WTC11 (cell line): ENCODE results near the gene FOXJ3. TPM values are rescaled to one million over a fixed set of nuclear protein-coding genes. Genes with fewer than 3 reads are reported as not detected.

Experiments
- ATAC-seq: fragments of 200-7000 bp; cut with Tn5 transposase; 2 replicates; pipeline ENCODE4 v1.10.0; 2021; ENCODE audit warnings: mild to moderate bottlenecking, moderate library complexity
- CTCF ChIA-PET: fragments of 300-600 bp; sonication (Branson Sonifier 250); formaldehyde crosslinking; loops from one replicate; lab custom pipeline; 2021; ENCODE audit warnings: antibody characterized with exemption; lab: Charles Lee
- POLR2A ChIA-PET: fragments of 350-600 bp; sonication (Branson Sonifier 250); formaldehyde crosslinking; loops from one replicate; lab custom pipeline; 2021; ENCODE audit warnings: antibody characterized with exemption; lab: Charles Lee
- DNase-seq: peaks from one replicate; pipeline ENCODE4 v3.0.0; 2021; ENCODE audit warnings: low spot score
- H3K27ac Mint-ChIP-seq: 2 replicates; pipeline ENCODE4 v1.8.0; 2021; ENCODE audit warnings: mixed read lengths
- H3K27me3 Mint-ChIP-seq: 2 replicates; pipeline ENCODE4 v1.8.0; 2021; ENCODE audit warnings: low read depth, mild to moderate bottlenecking, moderate library complexity, mixed read lengths
- H3K36me3 Mint-ChIP-seq: 2 replicates; pipeline ENCODE4 v1.8.0; 2021; ENCODE audit warnings: mixed read lengths
- H3K4me1 Mint-ChIP-seq: 2 replicates; pipeline ENCODE4 v1.8.0; 2022; ENCODE audit warnings: mixed read lengths
- H3K4me3 Mint-ChIP-seq: 2 replicates; pipeline ENCODE4 v1.8.0; 2021; ENCODE audit warnings: mild to moderate bottlenecking, moderate library complexity, mixed read lengths
- H3K9me3 Mint-ChIP-seq: 2 replicates; pipeline ENCODE4 v1.8.0; 2021; ENCODE audit warnings: mixed read lengths
- AFF4 ChIP-seq: sonication (generic); formaldehyde crosslinking; IDR thresholded peaks from 2 replicates; pipeline ENCODE4 v1.8.1; 2023; ENCODE audit warnings: mild to moderate bottlenecking, missing genetic modification reagents, borderline replicate concordance
- CBFB ChIP-seq: sonication (generic); formaldehyde crosslinking; IDR thresholded peaks from 2 replicates; pipeline ENCODE4 v1.8.1; 2022; ENCODE audit warnings: mild to moderate bottlenecking, low read depth, missing genetic modification reagents
- CREB1 ChIP-seq: sonication (generic); formaldehyde crosslinking; IDR thresholded peaks from 2 replicates; pipeline ENCODE4 v1.8.0; 2023; ENCODE audit warnings: mild to moderate bottlenecking, missing genetic modification reagents
- CREM ChIP-seq: sonication (generic); formaldehyde crosslinking; IDR thresholded peaks from 2 replicates; pipeline ENCODE4 v1.8.1; 2022; ENCODE audit warnings: mild to moderate bottlenecking, missing genetic modification reagents, moderate library complexity
- E2F4 ChIP-seq: sonication (generic); formaldehyde crosslinking; IDR thresholded peaks from 2 replicates; pipeline ENCODE4 v1.8.1; 2022; ENCODE audit warnings: low read depth, mild to moderate bottlenecking, moderate library complexity, missing genetic modification reagents, borderline replicate concordance
- ETV6 ChIP-seq: sonication (generic); formaldehyde crosslinking; IDR thresholded peaks from 2 replicates; pipeline ENCODE4 v1.8.1; 2022; ENCODE audit warnings: mild to moderate bottlenecking, missing genetic modification reagents
- HMGA2 ChIP-seq: fragments of 250-450 bp; sonication (Bioruptor Pico); IDR thresholded peaks from 2 replicates; pipeline ENCODE4 v1.4.0; 2021; ENCODE audit warnings: mild to moderate bottlenecking, moderate library complexity
- JAZF1 ChIP-seq: fragments of 250-450 bp; sonication (Bioruptor Pico); IDR thresholded peaks from 2 replicates; pipeline ENCODE4 v1.9.0; 2021; ENCODE audit warnings: moderate library complexity, mild to moderate bottlenecking, inconsistent platforms
- JUN ChIP-seq: sonication (generic); formaldehyde crosslinking; IDR thresholded peaks from 2 replicates; pipeline ENCODE4 v1.8.0; 2023; ENCODE audit warnings: mild to moderate bottlenecking, missing genetic modification reagents
- MLX ChIP-seq: sonication (generic); formaldehyde crosslinking; IDR thresholded peaks from 2 replicates; pipeline ENCODE4 v1.8.1; 2023; ENCODE audit warnings: mild to moderate bottlenecking, missing genetic modification reagents, moderate library complexity
- MXD4 ChIP-seq: fragments of 250-450 bp; sonication (Bioruptor Pico); IDR thresholded peaks from 2 replicates; pipeline ENCODE4 v1.8.0; 2021; ENCODE audit warnings: mild to moderate bottlenecking, moderate library complexity, borderline replicate concordance
- MYBL2 ChIP-seq: sonication (generic); formaldehyde crosslinking; IDR thresholded peaks from 2 replicates; pipeline ENCODE4 v1.8.1; 2023; ENCODE audit warnings: mild to moderate bottlenecking, moderate library complexity, missing genetic modification reagents
- NFATC4 ChIP-seq: fragments of 250-450 bp; sonication (Bioruptor Pico); IDR thresholded peaks from 2 replicates; pipeline ENCODE4 v1.9.0; 2021; ENCODE audit warnings: mild to moderate bottlenecking
- NFE2L1 ChIP-seq: sonication (generic); formaldehyde crosslinking; IDR thresholded peaks from 2 replicates; pipeline ENCODE4 v1.8.1; 2023; ENCODE audit warnings: missing genetic modification reagents
- SOX15 ChIP-seq: fragments of 250-450 bp; sonication (Bioruptor Pico); IDR thresholded peaks from 2 replicates; pipeline ENCODE4 v1.9.0; 2021; ENCODE audit warnings: mild to moderate bottlenecking
- STAT6 ChIP-seq: sonication (generic); formaldehyde crosslinking; conservative IDR thresholded peaks from 2 replicates; pipeline ENCODE4 v1.8.1; 2023; ENCODE audit warnings: mild to moderate bottlenecking, low read depth, missing genetic modification reagents, moderate library complexity
- USF1 ChIP-seq: sonication (generic); formaldehyde crosslinking; IDR thresholded peaks from 2 replicates; pipeline ENCODE4 v1.8.0; 2022; ENCODE audit warnings: mild to moderate bottlenecking, missing genetic modification reagents
- ZBTB21 ChIP-seq: sonication (generic); formaldehyde crosslinking; IDR thresholded peaks from 2 replicates; pipeline ENCODE4 v1.8.1; 2023; ENCODE audit warnings: mild to moderate bottlenecking, missing genetic modification reagents, borderline replicate concordance
- ZMAT4 ChIP-seq: fragments of 250-450 bp; sonication (Bioruptor Pico); IDR thresholded peaks from 2 replicates; pipeline ENCODE4 v1.9.0; 2021; ENCODE audit warnings: mild to moderate bottlenecking
- ZNF138 ChIP-seq: sonication (generic); formaldehyde crosslinking; conservative IDR thresholded peaks from 2 replicates; pipeline ENCODE4 v1.8.1; 2022; ENCODE audit warnings: mild to moderate bottlenecking, moderate library complexity, missing genetic modification reagents
- ZNF263 ChIP-seq: sonication (generic); formaldehyde crosslinking; IDR thresholded peaks from 2 replicates; pipeline ENCODE4 v1.8.1; 2022; ENCODE audit warnings: low read depth, mild to moderate bottlenecking, moderate library complexity, missing genetic modification reagents
- ZNF317 ChIP-seq: sonication (generic); formaldehyde crosslinking; IDR thresholded peaks from 2 replicates; pipeline ENCODE4 v1.8.1; 2023; ENCODE audit warnings: low read depth, mild to moderate bottlenecking, moderate library complexity, missing genetic modification reagents, borderline replicate concordance
- ZNF396 ChIP-seq: fragments of 250-450 bp; sonication (Bioruptor Pico); IDR thresholded peaks from 2 replicates; pipeline ENCODE4 v1.8.0; 2021; ENCODE audit warnings: mild to moderate bottlenecking, moderate library complexity, borderline replicate concordance
- total RNA-seq: library from RNA; stranded (reverse); gene quantifications from 3 replicates; pipeline ENCODE4 v1.2.3, GENCODE V29; 2021

FOXJ3 gene
- total RNA-seq, 1 experiment from 2014 or later, result 43.3 TPM

- TF ChIP-seq STAT6 (CRISPR knock-in tag), result no peak
Measured at GRCh38 chr1:42279055-42279454, 56.0 kb downstream of the FOXJ3 start (continued).

GRCh38 chr1:42272920-42273319, 62.1 kb downstream of the FOXJ3 start:
- no peak overlapping the region for H3K27ac Mint-ChIP-seq
- H3K4me3 Mint-ChIP-seq, result no peak overlapping the region
- DNase-seq (no peak), ATAC-seq (no peak)
- CTCF ChIA-PET, result no interaction called here
- TF ChIP-seq ZNF317 (no peak), HMGA2 (CRISPR knock-in tag) (no peak), ZMAT4 (CRISPR knock-in tag) (no peak), JAZF1 (no peak), MYBL2 (no peak), AFF4 (CRISPR knock-in tag) (no peak), NFE2L1 (CRISPR knock-in tag) (no peak), CREB1 (CRISPR knock-in tag) (no peak), USF1 (CRISPR knock-in tag) (no peak)
- POLR2A ChIA-PET, result no interaction called here
- peaks cover 5% of the 10 kb centered on the region for H3K36me3 Mint-ChIP-seq
- H3K27me3 Mint-ChIP-seq, result no peaks in the 10 kb centered on the region
- peaks cover 22% of the 10 kb centered on the region for H3K4me1 Mint-ChIP-seq
- H3K9me3 Mint-ChIP-seq, result no peaks in the 10 kb centered on the region

- POLR2A ChIA-PET, result no interaction called here
- ATAC-seq, result no peak
Measured at GRCh38 chr1:42267904-42268303, 67.1 kb downstream of the FOXJ3 start.

More at GRCh38 chr1:42267904-42268303, 67.1 kb downstream of the FOXJ3 start:
- no peak overlapping the region for H3K4me3 Mint-ChIP-seq
- H3K9me3 Mint-ChIP-seq, result no peaks in the 10 kb centered on the region
- no peak for DNase-seq
- no peaks in the 10 kb centered on the region for H3K27me3 Mint-ChIP-seq
- peaks cover 41% of the 10 kb centered on the region for H3K4me1 Mint-ChIP-seq
- H3K36me3 Mint-ChIP-seq, result peaks cover 12% of the 10 kb centered on the region; the same call in 1 of the 2 replicates
- H3K27ac Mint-ChIP-seq, result peak overlapping the region; percentile 76
- CTCF ChIA-PET, result no interaction called here
- TF ChIP-seq ZNF396 (CRISPR knock-in tag), result no peak
- no peak for TF ChIP-seq MYBL2
- no peak for TF ChIP-seq CREB1 (CRISPR knock-in tag)
- no peak for TF ChIP-seq NFATC4 (CRISPR knock-in tag)
- no peak for TF ChIP-seq SOX15 (CRISPR knock-in tag)
- no peak for TF ChIP-seq ZBTB21 (CRISPR knock-in tag)
- TF ChIP-seq HMGA2 (CRISPR knock-in tag), result no peak
- no peak for TF ChIP-seq MLX
- TF ChIP-seq CREM, result no peak
- TF ChIP-seq JUN, result no peak
- no peak for TF ChIP-seq ZNF263 (CRISPR knock-in tag)
- no peak for TF ChIP-seq ETV6
- TF ChIP-seq MXD4 (CRISPR knock-in tag), result no peak
- no peak for TF ChIP-seq ZNF138 (CRISPR knock-in tag)
- TF ChIP-seq E2F4 (CRISPR knock-in tag), result no peak
- no peak for TF ChIP-seq CBFB
